T-helper 2 cell treated with Interferon-gamma antibody and Interleukin-4, amounts not matched to agents 5 μg/mL and 100 μg/mL, for 36 hours (primary cell): ENCODE measurements around the gene ZNF419.
"Not testable (repeated sequence)": the region's sequence is repeated elsewhere in the genome, so short reads cannot be mapped to it uniquely, and the experiment has no call there.

Experiments used
- DNase-seq: peaks from one replicate; pipeline ENCODE4 v3.0.0; 2021; ENCODE audit warnings: low spot score
- H3K27ac Mint-ChIP-seq: one replicate; pipeline ENCODE4 v1.8.0; 2021; ENCODE audit warnings: mild to moderate bottlenecking, mixed read lengths
- H3K27me3 Mint-ChIP-seq: one replicate; pipeline ENCODE4 v1.8.0; 2021; ENCODE audit warnings: low read depth, mixed read lengths
- H3K36me3 Mint-ChIP-seq: one replicate; pipeline ENCODE4 v1.8.0; 2021; ENCODE audit warnings: low read depth, mixed read lengths
- H3K4me1 Mint-ChIP-seq: one replicate; pipeline ENCODE4 v1.8.0; 2021; ENCODE audit warnings: low read depth, mixed read lengths
- H3K4me3 Mint-ChIP-seq: one replicate; pipeline ENCODE4 v1.8.0; 2022; ENCODE audit warnings: mild to moderate bottlenecking, moderate library complexity, mixed read lengths
- H3K9me3 Mint-ChIP-seq: one replicate; pipeline ENCODE4 v1.8.0; 2021; ENCODE audit warnings: mixed read lengths

Gene ZNF419

DNA sequence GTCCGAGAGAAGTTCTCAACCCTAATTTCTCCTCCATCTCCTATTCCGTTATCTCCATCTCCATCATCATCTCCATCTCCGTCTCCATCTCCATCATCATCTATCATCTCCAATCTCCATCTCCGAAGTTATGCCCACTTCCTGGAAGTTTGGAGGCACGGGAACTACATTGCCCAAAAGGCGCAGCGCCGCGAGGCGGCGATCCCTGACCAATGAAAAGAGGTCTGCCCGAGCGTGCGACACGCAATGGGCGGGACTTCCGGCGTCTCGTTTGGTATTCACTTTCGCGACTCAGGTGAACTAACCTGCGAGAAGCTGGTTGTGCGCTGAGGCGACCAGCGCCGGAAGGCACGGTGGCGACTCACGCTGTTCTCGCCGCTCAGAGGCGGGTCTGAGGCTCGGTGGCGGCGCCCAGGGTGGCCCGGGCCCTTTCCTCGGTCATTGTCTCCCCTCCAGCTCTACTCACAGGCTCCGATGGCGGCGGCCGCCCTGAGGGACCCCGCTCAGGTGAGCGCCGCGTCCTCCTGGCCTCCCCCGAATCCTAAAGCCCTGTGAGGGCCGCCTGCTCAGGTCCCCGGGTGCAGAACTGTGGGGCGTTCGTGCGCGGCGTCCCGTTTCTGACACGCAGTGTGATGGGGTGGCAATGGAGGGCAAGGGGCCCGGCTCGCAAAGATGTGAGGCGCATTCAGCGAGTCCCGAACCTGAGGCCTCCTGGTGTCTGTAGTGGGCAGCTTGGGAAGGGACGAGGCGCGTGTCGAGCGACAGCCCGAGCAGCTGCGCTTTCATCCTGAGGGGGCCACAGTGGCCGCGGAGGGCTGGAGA lies at the start of gene ZNF419:
Gene ZNF419 (plus strand): TSS at position 274 of the 822 bp plus-strand sequence. CDS start 201 bp downstream, at position 475.
- H3K27ac Mint-ChIP-seq: peak within 1 kb of the TSS; percentile 55
- H3K9me3 Mint-ChIP-seq: peaks cover 56% of the 10 kb centered on the region
- H3K4me3 Mint-ChIP-seq: peak within 1 kb of the TSS; percentile 73
- DNase-seq: peak; percentile 87
- H3K36me3 Mint-ChIP-seq: peaks cover 34% of the 10 kb centered on the region
- H3K27me3 Mint-ChIP-seq, H3K4me1 Mint-ChIP-seq: not testable (repeated sequence)

DNA sequence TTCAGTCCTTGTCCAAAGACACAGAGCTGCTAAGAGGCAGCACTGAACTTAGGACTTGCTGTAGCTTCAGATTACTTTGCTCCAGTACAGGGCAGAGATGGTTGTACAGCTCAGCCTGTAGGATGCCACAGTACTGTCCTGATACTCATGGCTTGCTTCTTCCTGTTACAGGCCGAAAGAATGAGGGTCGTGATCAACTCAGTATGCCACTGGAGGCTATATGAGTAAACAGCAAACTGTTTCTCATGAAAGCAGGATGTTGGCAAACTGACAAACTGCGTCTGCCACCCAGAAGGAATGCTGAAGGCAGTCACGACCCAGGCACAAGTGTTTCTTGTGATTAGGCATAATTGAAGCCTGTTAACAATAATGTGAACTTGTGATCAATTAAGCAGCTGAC lies 49.6 kb upstream of the ZNF419 start:
- Mint-ChIP-seq H3K4me1 (peaks cover 17% of the 10 kb centered on the region), H3K27ac (no peak overlapping the region), H3K36me3 (peaks cover 68% of the 10 kb centered on the region), H3K27me3 (no peaks in the 10 kb centered on the region), H3K4me3 (no peak overlapping the region), H3K9me3 (peaks cover 63% of the 10 kb centered on the region)
- DNase-seq: no peak

DNA sequence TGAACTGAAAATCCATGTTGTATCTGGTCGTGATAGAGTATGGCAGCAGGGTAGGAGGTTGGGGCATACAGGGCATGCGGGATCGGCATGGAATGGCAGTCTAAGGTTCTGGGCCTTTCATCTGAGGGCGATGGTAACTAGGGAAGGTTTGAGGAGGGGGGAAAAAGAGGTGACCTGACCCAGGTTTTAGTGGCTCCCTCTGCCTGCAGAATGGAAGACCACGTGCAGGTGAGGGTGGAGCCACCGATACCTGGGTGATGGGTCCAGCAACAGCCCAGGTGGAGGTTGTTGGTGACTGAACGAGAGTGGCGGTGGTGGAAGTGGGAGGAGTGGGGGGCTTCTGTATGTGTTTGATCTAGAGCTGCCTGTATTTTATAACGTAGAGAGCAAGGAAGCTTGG lies 48.6 kb upstream of the ZNF419 start:
- Mint-ChIP-seq H3K27ac (no peak overlapping the region), H3K4me3 (no peak overlapping the region), H3K4me1 (peaks cover 17% of the 10 kb centered on the region), H3K9me3 (peaks cover 61% of the 10 kb centered on the region), H3K36me3 (peaks cover 75% of the 10 kb centered on the region), H3K27me3 (no peaks in the 10 kb centered on the region)
- DNase-seq: no peak

DNA sequence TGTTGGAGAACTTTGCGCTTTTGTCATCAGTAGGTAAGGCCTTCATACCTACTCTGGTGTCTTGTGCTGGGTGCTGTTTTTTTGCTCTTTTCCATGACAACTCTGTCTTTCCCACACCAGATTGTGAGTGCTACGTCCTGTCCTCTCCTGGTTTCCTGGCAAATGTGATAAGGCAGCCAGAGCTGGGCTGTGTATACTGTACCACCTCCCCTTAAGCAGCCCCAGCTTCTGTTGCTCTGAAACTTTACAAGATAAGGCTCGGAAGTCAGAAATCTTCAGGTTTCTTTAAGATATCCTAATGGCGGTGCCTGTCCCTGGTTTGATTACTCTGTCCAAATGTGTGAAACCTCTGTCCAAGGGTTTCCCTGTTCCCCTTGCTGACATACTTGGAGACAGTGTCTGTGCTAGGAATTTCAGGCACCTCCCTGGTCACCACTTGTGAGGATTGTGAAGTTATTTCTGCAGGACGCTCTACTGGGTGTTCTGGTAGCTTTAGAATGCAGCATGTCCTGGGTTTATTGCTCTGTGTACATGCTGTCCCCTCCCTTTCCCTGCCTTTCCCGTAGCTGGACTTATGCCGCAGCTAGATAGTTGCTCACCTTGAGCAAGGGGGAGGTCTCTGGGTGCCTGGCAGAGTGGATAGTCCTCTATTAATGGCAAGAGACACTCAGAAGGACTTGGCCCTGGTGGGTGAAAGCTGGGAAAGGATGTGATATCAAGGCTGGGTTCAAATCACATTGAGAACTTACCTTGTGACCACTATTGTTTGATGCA lies 45.4 kb upstream of the ZNF419 start:
- H3K4me3 Mint-ChIP-seq: no peak overlapping the region
- no peak for DNase-seq
- H3K9me3 Mint-ChIP-seq: peaks cover 70% of the 10 kb centered on the region
- peaks cover 77% of the 10 kb centered on the region for H3K36me3 Mint-ChIP-seq
- no peak overlapping the region for H3K27ac Mint-ChIP-seq
- H3K4me1 Mint-ChIP-seq: no peaks in the 10 kb centered on the region
- no peaks in the 10 kb centered on the region for H3K27me3 Mint-ChIP-seq

DNA sequence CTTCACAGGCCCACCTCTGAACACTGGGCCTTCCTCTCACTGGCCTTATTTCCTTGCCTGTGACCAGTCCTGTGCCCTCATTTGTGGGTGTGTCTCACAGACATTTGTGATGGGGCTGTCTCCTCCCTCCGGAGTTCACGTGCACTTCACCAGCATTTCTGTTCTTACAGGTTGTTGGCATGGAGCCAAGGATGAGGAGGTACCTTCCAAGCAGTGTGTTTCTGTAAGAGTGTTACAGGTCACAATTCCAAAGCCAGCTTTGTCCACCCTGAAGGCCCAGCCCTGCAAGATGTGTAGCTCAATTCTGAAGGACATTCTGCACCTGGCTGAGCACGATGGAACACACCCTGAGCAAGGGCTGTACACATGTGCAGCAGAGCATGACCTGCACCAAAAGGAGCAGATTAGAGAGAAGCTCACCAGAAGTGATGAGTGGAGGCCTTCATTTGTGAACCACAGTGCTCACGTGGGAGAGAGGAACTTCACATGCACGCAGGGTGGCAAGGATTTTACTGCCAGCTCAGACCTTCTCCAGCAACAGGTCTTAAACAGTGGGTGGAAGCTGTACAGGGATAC lies 44.3 kb upstream of the ZNF419 start:
- H3K4me1 Mint-ChIP-seq: no peaks in the 10 kb centered on the region
- H3K4me3 Mint-ChIP-seq: no peak overlapping the region
- H3K27me3 Mint-ChIP-seq: no peaks in the 10 kb centered on the region
- H3K36me3 Mint-ChIP-seq: peaks cover 70% of the 10 kb centered on the region
- no peak overlapping the region for H3K27ac Mint-ChIP-seq
- DNase-seq: no peak
- peaks cover 69% of the 10 kb centered on the region for H3K9me3 Mint-ChIP-seq

DNA sequence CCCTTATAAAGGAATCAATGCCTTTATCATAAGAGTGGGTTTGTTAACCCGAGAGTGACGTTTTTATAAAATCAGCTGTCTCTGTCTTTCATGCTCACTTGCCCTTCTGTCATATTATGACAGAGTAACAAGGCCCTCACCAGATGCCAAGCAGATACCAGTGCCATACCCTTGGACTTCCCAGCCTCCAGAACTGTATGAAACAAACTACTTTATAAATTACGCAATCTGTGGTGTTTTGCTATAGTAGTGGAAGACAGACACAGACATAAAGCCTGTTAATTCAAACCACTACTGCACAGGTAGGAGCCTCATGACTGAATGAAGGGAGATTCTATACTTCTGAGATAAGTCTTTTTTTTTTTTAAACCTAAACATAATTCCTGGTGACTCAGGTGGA lies 35.2 kb upstream of the ZNF419 start:
- Mint-ChIP-seq H3K9me3 (peaks cover 46% of the 10 kb centered on the region), H3K36me3 (peaks cover 1% of the 10 kb centered on the region)
- DNase-seq: no peak

DNA sequence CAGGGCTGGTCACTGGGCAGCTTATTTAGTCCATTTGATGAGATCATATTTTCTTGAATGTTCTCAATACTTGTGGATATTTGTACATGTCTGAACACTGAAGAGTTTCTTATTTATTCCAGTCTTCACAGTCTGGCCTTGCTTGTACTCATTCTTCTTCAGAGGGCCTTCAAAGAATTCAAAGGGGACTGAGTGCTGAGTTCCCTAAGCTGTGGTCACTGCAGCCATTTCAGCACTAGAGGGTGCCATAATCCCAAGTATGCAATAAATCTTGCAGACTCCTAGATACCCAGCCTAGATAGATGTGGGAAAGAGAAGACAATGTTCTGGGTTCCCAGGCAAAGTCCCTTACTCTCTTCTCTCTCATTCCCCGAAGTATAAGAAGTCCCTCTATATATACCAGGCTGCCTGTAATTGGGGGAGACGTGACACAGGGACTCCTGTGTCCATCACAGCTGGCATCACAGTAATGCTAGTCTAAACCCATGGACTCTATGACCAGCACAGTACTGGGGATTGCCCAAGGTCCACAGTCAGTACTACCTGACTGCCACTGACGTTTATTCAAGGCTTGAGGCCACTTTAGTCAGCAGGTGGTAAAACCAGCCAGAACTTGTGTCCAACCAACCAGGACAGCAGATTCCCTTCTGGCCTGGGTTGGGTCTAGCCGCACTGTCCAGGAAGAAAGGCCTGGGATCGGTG lies 21.7 kb upstream of the ZNF419 start:
- Mint-ChIP-seq H3K4me3 (no peak overlapping the region), H3K9me3 (peaks cover 63% of the 10 kb centered on the region), H3K36me3 (peaks cover 2% of the 10 kb centered on the region), H3K4me1 (no peaks in the 10 kb centered on the region), H3K27ac (no peak overlapping the region), H3K27me3 (no peaks in the 10 kb centered on the region)
- no peak for DNase-seq

More for the DNA sequence above, 35.2 kb upstream of the ZNF419 start:
- H3K27me3 Mint-ChIP-seq: no peaks in the 10 kb centered on the region
- H3K4me1 Mint-ChIP-seq: no peaks in the 10 kb centered on the region
- no peak overlapping the region for H3K27ac Mint-ChIP-seq
- no peak overlapping the region for H3K4me3 Mint-ChIP-seq

DNA sequence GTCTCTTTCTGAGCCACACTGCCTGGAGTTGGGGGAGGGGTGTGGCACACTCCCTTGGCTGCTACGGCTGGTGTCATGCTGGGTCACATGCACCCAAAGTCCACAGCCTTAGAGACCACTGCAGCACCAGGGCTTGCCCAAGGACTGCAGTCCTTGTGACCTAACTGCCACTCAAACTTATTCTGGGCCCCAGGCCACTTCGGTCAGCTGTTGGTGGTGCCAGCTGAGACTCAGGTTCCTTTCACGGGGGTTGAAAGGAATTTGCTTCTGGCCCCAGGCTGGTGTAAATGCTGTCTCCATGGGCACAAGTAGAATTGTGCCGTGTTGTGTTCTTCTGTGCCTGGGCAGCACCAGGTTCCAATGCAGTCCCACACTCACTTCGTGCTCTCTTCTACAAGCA lies 21.1 kb upstream of the ZNF419 start:
- peaks cover 2% of the 10 kb centered on the region for H3K36me3 Mint-ChIP-seq
- no peaks in the 10 kb centered on the region for H3K4me1 Mint-ChIP-seq
- H3K27me3 Mint-ChIP-seq: no peaks in the 10 kb centered on the region
- peaks cover 63% of the 10 kb centered on the region for H3K9me3 Mint-ChIP-seq
- no peak overlapping the region for H3K27ac Mint-ChIP-seq
- H3K4me3 Mint-ChIP-seq: no peak overlapping the region
- DNase-seq: no peak

DNA sequence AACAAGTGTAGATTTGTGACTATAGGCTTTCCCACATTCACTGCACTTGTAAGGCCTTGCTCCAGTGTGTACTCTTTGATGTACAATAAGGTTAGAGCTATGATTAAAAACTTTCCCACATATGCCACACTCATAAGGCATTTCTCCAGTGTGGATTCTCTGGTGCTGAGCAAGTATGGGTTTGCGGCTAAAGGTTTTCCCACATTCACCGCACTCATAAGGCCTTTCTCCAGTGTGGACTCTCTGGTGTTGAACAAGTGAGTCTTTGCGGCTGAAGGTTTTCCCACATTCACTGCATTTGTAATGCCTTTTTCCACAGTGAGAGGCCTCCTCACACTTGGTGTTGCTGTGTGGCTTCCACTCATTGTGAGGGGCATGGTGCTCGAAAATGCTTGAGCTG lies 13.9 kb upstream of the ZNF419 start:
- Mint-ChIP-seq H3K4me3 (no peak overlapping the region), H3K27ac (no peak overlapping the region), H3K36me3 (peaks cover 39% of the 10 kb centered on the region), H3K4me1 (peaks cover 8% of the 10 kb centered on the region), H3K27me3 (no peaks in the 10 kb centered on the region), H3K9me3 (peaks cover 87% of the 10 kb centered on the region)
- DNase-seq: no peak

DNA sequence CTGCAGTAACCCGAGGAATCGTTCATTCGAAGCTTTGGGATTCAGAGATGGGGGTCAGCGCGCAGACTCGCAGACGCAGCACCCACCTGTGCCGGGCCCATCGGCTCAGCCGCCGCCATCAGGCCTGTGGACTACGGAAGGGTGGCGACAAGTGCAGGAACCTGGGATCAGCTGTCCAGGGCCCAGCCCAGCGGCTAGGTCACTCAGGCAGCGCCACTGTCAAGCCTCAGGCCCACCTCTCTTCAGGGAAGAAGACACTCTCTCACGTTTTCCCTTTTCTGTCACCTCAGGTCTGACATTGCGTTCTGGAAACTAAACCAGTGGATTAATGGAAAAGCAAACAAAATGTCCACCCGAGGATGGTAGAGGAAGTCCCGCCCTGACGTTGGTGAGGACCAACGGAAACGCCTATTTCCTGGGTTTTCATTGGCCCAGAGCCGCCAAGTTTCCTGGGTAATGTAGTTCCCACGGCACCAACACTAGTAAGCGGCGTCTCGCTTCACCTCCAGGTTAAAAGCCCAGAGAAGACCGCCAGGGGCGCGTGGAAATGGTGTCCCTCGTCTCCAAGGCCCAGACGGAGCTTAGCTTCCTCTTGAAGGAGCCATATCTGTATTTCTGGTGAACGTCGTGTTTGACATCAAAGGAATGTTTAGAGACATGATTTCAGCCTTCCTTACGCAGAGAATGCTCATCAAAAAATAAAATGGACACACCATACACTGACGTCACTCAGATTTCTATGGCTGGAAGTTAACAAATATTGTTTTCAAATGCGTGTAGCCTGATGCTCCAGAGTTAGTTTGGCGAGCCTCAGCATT lies 10.2 kb upstream of the ZNF419 start, which contains the start of gene ZNF772:
Gene ZNF772 (minus strand): TSS at position 376 of the 818 bp plus-strand sequence. CDS start 257 bp downstream, at position 119.
- peak within 1 kb of the TSS; percentile 87 for H3K4me3 Mint-ChIP-seq
- DNase-seq: peak; percentile 81
- H3K4me1 Mint-ChIP-seq: peaks cover 8% of the 10 kb centered on the region
- peaks cover 70% of the 10 kb centered on the region for H3K9me3 Mint-ChIP-seq
- peak within 1 kb of the TSS; percentile 87 for H3K27ac Mint-ChIP-seq
- no peaks in the 10 kb centered on the region for H3K27me3 Mint-ChIP-seq
- H3K36me3 Mint-ChIP-seq: peaks cover 37% of the 10 kb centered on the region

DNA sequence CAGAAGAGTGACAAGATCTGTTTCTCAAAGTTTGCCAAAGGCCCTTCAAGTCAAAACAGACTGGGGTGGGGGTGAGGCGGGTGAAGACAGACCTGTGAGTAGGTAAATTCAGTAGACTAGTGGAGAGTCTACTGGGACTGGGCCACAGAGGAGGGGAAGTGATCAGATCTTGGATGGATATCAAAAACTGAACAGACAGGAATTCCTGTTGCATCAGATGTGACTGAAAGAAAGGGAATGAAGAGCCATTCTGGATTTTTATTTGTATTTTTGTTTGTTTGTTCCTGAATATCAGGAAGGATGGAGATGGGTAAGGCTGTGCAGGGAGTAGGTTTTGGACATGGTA lies 722 bp downstream of the ZNF419 start:
- not testable (repeated sequence) for DNase-seq, H3K27ac Mint-ChIP-seq, H3K27me3 Mint-ChIP-seq, H3K4me1 Mint-ChIP-seq
- Mint-ChIP-seq H3K9me3 (peaks cover 62% of the 10 kb centered on the region), H3K36me3 (peaks cover 40% of the 10 kb centered on the region), H3K4me3 (peak overlapping the region; percentile 73)

DNA sequence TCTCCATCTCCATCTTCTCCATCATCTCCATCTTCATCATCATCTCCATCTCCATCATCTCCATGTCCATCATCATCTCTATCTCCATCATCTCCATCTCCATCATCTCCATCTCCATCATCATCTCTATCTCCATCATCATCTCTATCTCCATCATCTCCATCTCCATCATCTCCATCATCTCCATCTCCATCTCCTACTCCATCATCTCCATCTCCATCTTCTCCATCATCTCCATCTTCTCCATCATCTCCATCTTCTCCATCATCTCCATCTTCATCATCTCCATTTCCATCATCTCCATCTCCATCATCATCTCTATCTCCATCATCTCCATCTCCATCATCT lies 11.8 kb downstream of the ZNF419 start:
- H3K4me1 Mint-ChIP-seq: peaks cover 16% of the 10 kb centered on the region
- DNase-seq, H3K27me3 Mint-ChIP-seq: not testable (repeated sequence)
- peak overlapping the region; percentile 85 for H3K4me3 Mint-ChIP-seq
- H3K36me3 Mint-ChIP-seq: peaks cover 53% of the 10 kb centered on the region
- H3K27ac Mint-ChIP-seq: peak overlapping the region; percentile 87
- H3K9me3 Mint-ChIP-seq: peaks cover 70% of the 10 kb centered on the region
